Measurements from ENCODE around the gene TCP10L.
A peak's percentile ranks its signal among the peaks of the same experiment; 100 is the strongest.
"Not testable (repeated sequence)": the region's sequence is repeated elsewhere in the genome, so short reads cannot be mapped to it uniquely, and the experiment has no call there.

The TCP10L gene

GRCh38 chr21:32585042-32585710, at the start of gene TCP10L:
TCP10L (minus strand) TSS chr21:32585523; CDS start chr21:32584304, 1,219 bp downstream.
- no peak for DNase-seq (ENCODE audit: low read depth)

- no peak for DNase-seq (ENCODE audit: low read depth)
These were observed 41.4 kb upstream of the TCP10L start for GRCh38 chr21:32626621-32627196.

- not testable (repeated sequence) for DNase-seq (ENCODE audit: low read depth)
These were observed 32.9 kb upstream of the TCP10L start for GRCh38 chr21:32618218-32618617.

GRCh38 chr21:32613436-32614043, 28.2 kb upstream of the TCP10L start:
- no peak for DNase-seq (ENCODE audit: low read depth)

GRCh38 chr21:32612999-32613337, 27.6 kb upstream of the TCP10L start:
- DNase-seq (ENCODE audit: low read depth): no peak

GRCh38 chr21:32612075-32612998, 27.0 kb upstream of the TCP10L start, which contains the start of gene CFAP298:
CFAP298 (minus strand) TSS chr21:32612377; CDS start chr21:32612243, 134 bp downstream.
- peak; percentile 77 for DNase-seq (ENCODE audit: low read depth)

- DNase-seq (ENCODE audit: low read depth): peak; percentile 19
These were observed 26.2 kb upstream of the TCP10L start for GRCh38 chr21:32611471-32611997.

GRCh38 chr21:32610940-32611339, 25.6 kb upstream of the TCP10L start:
- DNase-seq (ENCODE audit: low read depth): not testable (repeated sequence)

GRCh38 chr21:32608851-32609250, 23.5 kb upstream of the TCP10L start:
- no peak for DNase-seq (ENCODE audit: low read depth)

GRCh38 chr21:32605469-32605868, 20.1 kb upstream of the TCP10L start:
- no peak for DNase-seq (ENCODE audit: low read depth)

GRCh38 chr21:32604464-32604863, 19.1 kb upstream of the TCP10L start:
- no peak for DNase-seq (ENCODE audit: low read depth)

GRCh38 chr21:32603131-32603530, 17.8 kb upstream of the TCP10L start:
- no peak for DNase-seq (ENCODE audit: low read depth)

GRCh38 chr21:32602099-32602498, 16.8 kb upstream of the TCP10L start:
- no peak for DNase-seq (ENCODE audit: low read depth)

GRCh38 chr21:32599526-32599925, 14.2 kb upstream of the TCP10L start:
- DNase-seq (ENCODE audit: low read depth): no peak

- no peak for DNase-seq (ENCODE audit: low read depth)
These were observed 13.8 kb upstream of the TCP10L start for GRCh38 chr21:32599091-32599490.

GRCh38 chr21:32597205-32597604, 11.9 kb upstream of the TCP10L start:
- DNase-seq (ENCODE audit: low read depth): no peak

- DNase-seq (ENCODE audit: low read depth): no peak
These were observed 10.1 kb upstream of the TCP10L start for GRCh38 chr21:32595431-32595830.

GRCh38 chr21:32593690-32594089, 8.4 kb upstream of the TCP10L start:
- DNase-seq (ENCODE audit: low read depth): no peak

- no peak for DNase-seq (ENCODE audit: low read depth)
These were observed 7.7 kb upstream of the TCP10L start for GRCh38 chr21:32592929-32593502.

GRCh38 chr21:32590130-32590529, 4.8 kb upstream of the TCP10L start:
- DNase-seq (ENCODE audit: low read depth): no peak

- DNase-seq (ENCODE audit: low read depth): no peak
These were observed 2.3 kb upstream of the TCP10L start for GRCh38 chr21:32587651-32588050.

- no peak for DNase-seq (ENCODE audit: low read depth)
These were observed 1.8 kb upstream of the TCP10L start for GRCh38 chr21:32587120-32587519.

Measured in stimulated activated CD8-positive, alpha-beta memory T cell treated with anti-CD3 and anti-CD28 coated beads, Interleukin-4, amount 100 ng/mL, for 24 hours (primary cell).